ENCODE measurements around the gene IMMT.

Gene IMMT

DNA sequence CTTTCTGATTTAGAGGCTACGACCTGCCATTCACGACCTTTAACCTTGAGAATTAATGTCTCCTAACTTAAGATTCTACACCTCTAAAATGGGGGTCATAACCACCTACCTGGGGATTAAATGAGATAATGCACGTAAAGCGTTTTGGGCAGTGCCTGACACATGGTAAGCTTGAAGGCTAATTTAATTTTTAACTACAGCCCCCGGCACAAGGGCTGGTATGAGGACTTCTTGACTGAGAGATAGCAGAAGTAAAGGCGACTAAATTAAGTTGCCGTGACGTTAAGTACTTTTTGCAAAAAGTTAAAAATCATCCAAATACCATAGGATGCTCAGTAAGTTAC is 4.5 kb upstream of the IMMT start:
- no peak for DNase-seq (ENCODE audit: low read depth)

DNA sequence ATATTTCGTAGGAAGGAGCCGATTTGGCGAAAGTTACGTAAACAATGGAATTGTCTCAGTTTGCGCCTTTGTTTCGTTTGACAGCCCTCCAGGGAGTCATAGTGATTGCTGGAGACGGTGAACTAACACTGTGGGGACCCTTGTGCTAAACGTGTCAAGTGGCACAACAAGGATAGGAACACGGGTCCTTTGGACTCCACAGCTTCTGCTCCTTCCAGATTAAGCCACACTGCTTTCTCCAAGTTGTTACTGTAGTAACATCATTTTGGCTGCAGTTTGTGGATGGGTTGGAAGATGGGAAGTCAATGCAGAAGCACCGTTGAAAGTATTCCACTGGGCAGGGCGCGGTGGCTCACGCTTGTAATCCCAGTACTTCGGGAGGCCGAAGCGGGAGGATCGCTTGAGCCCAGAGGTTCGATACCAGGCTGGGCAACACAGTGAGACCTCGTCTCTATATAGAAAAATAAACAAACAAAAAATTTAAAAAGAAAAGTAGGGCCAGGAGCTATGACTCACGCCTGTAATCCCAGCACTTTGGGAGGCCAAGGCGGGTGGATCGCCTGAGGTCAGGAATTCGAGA is 636 bp upstream of the IMMT start:
- DNase-seq (ENCODE audit: low read depth), result no peak

DNA sequence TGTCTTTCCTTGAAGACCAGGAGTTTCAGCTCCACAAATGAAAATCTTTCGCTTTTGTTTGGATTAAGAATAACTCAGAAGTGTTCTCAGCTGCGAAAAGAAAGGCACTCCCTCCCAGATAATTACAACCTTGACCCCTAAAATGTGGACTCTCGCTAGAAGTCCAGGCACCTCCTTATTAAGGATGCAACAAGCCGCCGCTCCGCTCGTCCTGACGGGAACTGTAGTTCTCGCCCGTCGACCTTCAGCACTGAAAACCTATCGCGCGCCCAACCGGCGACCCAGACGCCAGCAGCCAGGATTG is 559 bp downstream of the IMMT start:
- peak; percentile 82 for DNase-seq (ENCODE audit: low read depth)

DNA sequence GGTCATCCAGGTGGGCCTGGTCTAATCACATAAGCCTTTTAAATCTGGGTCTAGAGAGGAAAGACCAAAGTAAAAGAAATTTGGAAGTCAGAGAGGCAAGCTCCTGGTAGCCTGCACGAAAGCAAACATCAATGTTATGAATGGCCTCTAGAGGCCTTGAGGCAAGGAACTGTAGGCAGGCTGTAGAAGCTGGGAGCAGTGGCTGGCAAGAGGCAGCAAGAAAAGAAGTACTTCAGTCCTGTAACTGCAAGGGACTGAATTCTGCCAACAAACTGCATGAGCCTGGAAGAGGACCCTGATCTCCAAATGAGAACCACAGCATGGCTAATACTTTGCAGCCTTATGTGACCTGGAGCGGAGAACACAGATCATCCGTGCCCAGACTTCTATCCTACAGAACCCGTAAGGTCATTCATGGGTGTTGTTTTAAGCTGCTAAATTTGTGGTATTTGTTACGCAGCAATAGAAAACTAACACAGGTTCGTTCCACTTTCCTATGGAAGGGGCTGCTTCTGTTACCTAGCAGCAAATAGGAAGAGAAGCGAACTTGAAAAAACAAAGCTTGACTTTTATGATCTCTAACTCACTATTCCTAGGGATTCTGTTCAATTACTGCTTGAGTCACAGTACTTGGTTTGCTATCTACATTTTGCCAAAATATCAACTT is 1.2 kb downstream of the IMMT start:
- DNase-seq (ENCODE audit: low read depth), result no peak

DNA sequence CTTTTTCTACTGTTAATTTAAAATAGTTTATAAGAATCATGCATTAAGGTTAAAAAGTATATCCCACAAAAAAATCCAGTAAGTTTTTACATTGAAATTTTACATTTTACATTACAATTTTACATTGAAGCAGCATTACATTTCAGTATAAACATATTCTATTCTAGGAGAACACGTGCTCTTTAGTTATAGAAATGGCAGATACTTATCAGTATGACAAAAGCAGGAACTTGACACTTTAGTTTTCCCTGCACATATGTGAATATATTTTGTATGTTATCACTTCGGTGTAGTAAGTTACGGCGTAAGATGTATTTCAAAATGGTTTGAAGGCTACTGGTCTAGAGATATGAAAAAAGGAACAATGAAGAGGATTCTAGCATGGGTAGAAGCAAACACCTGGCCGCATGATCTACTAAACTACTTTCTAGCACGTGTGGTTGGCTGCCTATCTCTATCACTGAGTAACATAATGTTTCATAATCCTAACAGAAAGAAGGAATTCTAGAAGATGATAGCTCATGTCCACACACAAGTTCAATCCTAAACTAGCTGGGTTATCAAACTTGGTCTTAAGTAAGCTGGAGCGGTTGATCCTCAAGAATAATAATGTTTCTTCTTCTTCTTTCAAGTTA is 5.4 kb downstream of the IMMT start:
- no peak for DNase-seq (ENCODE audit: low read depth)

DNA sequence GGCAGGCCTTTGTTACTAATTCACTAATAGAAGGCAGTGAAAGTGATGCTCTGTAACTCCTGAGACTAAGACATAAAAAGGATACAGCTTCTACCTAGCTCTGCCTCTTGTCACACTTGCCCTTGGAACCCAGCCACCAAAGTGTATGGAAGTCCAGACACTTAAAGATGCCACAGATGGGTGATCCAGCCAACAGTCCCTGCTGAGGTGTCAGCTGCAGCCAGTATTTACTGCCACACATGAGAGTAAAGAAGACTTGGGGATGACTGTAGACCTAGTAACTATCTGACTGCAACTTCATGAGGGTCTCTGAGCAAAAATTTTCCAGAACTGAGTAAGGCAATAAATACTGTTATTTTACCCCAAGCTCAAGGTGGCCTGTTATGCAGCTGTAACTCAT is 8.8 kb downstream of the IMMT start:
- DNase-seq (ENCODE audit: low read depth), result no peak

DNA sequence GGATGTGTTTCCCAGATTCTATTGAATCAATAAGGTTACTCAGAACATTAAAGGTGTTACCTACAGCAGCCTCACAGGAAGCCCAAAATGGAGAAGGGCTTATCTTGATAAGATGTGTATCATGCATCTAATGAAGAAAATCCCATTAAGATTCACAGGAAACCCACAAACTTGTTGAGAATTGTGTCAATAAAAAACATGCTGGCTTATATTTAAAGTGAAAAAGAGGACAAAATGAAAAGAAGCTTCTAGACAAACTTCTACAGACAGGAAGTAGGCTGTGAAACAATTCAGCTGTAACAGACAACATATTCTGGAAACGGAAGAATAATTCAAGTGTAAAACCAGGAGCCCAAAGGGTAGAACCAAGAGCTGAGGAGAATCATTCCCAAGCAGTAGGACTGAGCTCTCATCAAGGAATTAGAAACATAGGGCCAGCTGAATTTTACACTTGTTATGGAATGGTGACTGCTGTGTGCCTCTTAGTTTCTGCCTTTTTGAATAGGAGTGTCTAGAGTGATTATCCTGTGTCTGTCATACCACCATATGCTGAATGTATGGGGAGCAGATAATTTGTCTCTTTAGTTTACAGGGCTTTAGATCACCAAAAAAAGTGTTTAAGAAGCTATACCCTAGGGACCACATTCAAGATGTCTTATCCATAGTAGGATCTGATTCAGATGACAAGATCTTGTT is 9.6 kb downstream of the IMMT start:
- no peak for DNase-seq (ENCODE audit: low read depth)

DNA sequence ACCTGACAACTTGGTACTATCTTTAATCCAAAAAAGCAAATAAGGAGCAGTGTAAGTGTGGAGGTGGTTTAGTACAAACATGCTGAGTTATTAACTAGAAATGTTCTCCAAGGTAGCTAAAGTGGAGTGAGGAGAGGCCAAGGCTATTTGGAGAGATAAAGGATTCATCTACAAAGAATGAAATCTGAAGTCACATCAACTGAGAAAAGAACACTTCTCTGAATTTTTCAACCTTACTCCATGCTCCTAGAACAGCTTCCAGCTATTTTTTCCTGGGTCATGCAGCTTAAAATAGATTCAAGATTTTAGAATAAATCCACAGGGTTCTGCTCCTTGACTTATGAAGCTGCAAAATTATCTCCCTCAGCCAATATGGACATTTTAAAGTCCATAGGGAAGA is 18.7 kb downstream of the IMMT start:
- DNase-seq (ENCODE audit: low read depth), result no peak

DNA sequence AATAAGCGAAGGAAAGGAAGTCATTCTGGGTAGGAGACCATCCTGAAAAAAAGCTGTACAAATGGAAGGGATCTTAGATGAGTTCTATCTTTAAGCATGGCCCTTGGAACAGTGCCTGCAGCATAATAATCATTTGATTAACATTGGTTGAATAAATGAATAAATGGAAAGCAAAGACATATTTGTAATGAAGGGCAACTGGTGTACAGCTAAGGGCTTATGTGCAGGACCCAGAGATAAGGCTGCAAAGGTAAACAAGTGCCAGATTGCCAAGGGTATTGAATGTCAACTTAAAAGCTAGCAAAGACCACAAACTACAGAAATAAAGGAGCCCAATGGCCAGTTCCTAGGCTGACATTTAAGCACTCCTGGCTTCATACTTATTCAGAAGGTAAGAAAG is 19.4 kb downstream of the IMMT start:
- DNase-seq (ENCODE audit: low read depth), result no peak

DNA sequence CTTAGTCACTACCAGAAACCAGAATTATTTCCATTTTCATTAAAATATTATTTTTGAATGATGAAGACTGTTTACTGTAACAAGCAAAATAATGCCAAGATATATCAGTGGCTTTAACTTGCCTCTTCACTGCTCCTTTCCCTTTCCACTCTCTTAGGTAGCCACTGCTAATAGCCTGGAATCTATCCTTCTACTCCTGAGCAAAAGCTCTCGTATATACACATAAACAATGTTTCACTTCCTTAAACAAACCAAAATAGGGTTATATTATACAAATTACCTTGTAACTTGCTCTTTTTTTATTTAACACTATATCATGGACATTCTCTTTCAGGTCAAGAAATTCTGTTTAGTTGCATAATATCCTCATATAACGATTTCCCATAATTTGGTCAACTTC is 20.8 kb downstream of the IMMT start:
- DNase-seq (ENCODE audit: low read depth), result no peak

DNA sequence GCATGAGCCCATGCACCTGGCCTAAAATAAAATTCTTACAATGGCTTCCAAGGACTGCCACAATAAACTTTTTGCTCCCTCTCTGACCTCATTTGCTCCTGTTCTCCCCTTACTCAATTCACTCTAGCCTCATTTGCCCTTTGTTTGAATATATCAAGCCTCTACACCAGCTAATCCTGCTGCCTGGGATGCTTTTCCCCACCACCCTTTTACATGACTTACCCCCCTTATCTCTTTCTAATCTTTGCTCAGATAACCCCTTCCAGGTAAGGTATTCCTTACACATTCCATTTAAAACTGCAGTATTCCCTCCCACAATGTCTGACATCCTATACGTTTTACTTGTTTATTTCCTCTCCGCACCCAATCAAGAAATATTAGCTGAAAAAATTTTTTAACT is 22.7 kb downstream of the IMMT start:
- no peak for DNase-seq (ENCODE audit: low read depth)

DNA sequence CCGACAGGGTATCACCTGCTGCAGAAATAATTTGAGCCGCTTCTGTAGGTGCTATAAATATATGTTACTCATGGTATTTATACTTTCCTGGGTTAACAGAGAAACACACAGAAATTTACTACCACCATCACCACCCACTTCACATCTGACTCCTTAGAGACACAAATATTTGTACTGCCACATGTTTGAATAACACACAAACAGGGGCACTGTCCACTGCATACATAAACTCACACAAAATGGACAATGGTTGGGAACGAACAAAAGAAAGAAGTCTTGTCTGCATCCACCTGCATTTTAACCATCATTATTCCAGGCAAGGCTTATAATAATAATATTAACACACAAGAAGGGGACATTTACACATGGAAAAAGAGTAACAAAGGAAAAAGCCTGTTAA is 24.0 kb downstream of the IMMT start:
- DNase-seq (ENCODE audit: low read depth), result no peak

DNA sequence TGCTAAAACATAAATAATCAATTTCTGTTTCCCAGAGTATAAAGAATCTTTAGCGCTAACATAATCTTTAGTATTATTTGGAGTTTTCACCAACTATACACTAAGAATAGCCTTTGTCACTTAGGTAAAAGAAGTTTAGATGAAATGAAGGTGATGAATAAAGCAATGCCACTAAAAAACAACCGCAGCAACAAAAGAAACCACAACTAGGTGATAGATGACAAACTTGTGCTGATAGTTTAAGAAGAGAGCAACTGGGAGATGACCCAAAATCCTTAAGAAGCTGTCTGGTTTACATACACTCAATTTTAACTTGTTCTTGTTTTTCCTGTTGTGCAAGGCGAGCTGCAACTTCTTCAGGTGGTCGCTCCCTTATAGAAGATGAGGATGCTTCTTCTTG is 24.8 kb downstream of the IMMT start:
- DNase-seq (ENCODE audit: low read depth), result no peak

DNA sequence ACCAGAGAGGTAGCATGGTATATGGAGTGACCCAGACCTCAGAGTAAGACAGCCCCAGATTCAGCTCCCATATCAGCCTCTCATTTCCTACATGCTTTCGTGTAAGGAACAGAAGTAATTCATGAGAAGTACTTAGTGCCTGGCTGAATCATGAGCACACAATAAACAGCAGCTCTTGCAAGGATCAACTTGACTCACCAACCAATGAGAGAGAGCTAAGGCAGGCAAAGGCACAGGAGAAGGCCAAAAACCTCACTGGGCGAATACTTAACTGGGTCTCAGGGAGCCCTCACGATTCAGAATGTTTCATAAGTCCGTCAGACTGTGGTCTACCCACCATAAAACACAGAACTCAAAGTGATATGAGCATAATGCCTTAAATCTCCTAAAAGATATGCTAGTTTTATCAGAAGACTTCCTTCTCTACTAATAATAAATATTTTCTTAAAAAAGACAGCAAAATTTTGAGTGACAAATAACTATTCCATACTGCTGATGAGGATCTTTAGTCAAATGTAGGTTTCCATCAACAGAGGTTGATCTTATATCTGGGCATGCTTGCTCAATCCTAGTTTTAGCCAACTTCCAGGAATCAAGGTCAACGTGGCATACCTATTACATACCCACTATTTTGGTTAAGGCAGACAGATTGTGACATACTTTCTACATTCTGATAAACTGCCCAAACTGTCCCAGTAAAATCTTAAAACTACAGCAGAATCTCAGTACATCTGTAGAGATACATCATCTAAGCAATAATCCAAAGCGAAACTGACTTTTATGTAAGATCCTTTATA is 34.9 kb downstream of the IMMT start:
- no peak for DNase-seq (ENCODE audit: low read depth)

DNA sequence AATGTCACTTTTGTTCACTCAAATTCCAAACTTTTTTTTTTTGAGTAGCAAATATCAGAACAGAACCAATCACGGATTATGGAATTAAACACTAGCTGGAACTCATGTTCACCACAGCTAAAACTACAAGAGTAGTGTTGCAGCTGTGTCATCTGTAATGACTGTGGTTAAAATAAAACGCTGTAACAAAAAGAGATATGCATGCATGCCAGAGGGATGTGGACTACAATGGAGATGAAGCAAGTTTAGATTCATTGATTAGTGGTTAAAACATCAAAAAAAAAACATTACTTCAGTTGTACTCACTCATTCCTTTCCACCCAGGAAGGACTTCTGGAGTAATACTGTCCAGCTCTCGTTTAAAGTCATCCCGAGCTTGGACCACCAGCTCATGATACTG is 37.0 kb downstream of the IMMT start:
- no peak for DNase-seq (ENCODE audit: low read depth)

DNA sequence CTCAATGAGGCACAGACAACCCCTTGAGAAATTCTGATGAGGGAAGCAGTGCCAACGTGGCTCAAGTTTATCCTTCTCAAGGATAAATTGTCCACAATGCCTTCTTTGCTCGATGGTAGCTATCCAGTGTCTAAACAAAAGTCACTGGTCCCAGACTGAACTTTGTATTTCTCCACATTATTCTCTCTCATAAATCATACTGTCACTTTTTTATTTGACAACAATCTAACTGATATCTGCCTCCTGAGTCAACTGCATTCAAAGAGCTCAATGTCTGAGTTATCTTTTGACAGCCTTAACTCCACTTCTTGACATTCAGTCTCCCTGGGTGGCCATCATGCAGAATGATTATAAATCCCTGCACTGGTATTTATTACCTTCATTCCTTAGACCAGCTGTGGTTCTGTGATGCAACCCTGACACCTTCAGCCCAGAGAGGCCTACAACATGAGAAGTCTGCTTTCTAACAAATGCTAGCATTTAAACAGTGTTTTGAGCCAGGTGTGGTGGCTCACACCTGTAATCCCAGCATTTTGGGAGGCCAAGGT is 38.2 kb downstream of the IMMT start:
- DNase-seq (ENCODE audit: low read depth), result no peak

DNA sequence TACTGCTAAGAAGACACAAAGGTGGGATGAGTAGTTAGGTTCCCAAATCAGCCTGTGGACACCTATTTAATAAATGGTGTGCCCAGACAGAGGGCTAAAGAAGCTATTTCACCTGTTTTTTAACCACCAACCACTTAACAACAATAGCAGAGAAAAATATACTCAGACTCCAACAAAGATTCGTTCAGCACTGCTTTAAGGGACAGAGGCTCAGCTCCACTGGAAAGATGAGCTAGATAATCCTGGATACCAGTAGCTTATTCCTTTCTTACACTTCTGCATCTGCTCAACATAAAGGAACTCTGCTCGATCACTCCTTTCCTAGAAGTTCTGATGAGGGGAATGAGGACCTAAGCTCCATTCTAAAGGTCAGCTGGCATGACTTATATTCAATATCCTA is 44.8 kb downstream of the IMMT start:
- DNase-seq (ENCODE audit: low read depth), result no peak

DNA sequence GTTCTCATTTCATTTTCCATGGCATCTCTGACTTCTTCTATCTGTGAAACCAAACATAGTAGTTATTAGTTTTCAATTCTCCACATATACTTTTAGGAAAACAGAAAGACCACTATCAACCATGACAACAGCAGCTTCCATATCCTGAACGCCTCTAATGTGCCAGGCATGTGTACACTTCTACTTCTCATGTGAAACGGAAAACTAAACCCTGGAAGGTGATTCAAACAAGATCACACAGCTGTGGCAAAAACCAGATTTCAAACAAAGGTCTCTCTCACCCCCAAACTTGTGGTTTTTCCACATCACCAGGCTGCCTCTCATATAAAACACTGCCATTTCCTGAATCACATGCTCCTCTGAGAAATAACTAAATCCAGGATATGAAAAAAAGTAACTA is 47.5 kb downstream of the IMMT start:
- no peak for DNase-seq (ENCODE audit: low read depth)

DNA sequence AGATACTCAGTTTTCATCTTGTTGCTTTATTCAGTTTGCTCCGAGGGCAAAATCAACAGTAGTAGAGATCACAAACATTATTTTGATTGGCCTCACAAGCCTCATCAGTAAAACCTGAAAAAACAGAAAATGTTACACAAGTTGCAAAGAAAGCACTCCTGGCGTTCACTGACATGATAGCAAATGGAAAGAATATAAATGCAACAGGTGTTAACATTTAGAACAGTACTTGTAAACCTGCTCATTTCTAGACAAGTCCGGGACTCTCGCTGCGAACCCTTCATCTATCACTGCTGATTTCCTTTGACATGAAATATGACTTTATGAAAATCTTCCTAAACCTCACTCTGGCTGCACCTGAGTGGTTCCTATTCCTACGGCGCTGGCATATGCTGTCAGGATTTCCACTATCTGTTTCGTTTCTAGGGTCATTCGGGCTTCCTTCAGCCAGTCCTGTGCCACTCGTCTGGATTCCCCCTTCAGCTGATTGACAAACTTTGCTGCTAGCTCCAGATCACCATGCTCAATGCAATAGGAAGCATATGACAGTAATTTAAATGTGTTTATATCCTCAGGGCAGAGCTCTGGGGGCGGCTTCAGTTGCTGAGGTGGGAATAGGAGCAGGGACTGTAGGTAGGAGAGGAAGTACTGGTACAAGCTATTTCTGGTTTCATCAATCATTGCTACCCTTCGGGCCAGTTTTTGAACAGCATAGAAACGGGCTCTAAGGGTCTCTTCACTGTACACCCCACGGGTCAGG is 51.2 kb downstream of the IMMT start:
- DNase-seq (ENCODE audit: low read depth), result no peak

DNA sequence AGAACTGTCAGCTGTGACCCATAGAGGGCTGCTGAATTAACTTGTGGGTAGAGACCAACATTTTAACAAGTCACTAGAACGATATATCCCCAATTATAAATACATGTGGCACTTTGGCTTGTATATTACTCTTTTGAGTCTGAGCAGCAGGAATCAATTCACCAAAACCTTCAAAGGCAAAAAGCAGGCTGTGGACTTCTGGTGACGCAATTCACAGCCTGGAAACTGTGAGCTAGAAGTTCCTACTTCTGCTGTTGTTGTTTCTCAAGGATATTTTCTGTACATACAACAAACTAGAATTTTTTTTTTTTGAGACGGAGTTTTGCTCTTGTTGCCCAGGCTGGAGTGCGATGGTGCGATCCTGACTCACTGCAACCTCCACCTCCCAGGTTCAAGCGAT is 52.0 kb downstream of the IMMT start:
- no peak for DNase-seq (ENCODE audit: low read depth)

DNA sequence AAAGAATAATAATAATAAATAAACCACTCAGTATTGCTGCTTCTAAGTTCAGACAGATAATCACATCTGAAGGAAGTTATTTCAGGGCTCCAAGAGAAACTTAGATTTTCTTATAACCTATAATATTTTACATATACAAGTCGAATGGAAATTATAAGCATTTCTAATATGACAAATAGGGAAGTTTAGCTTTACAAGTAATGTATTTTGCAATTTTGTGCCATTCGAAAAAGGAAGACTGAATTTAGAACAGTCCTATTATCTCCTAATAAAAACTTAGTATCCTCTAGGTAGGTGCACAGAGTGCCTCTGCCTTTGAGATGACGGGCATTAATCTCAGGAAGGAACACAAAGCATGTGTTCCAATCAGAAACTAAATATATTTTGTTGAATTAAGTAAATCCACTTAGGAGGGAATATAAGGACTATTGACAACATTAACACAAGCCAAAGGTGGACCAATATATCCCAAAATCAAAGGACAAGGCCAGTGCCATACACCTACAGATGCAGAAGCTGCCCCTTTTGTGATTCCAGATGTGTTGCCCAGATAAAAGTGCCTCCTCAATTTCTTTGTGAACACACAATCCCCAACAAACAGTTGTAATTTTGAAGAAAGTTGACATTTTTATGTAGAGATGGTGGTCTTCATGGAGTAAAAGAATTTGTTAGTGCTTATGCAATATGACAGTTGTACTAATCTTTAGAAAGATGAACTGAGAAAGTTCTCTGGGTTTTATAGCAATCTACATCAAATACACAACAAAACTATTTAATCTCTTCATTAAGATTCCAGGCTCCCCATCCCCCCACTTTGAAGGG is 52.6 kb downstream of the IMMT start:
- DNase-seq (ENCODE audit: low read depth), result no peak
